ENCODE data around the gene TMPRSS12. TPM values are rescaled to one million over a fixed set of nuclear protein-coding genes. Genes with fewer than 3 reads are reported as not detected.

TMPRSS12 gene
- total and polyA plus RNA-seq, 2 of the 13 experiments (the other 11 are each of a cell fraction or from before 2014, with no cell fraction given) = not detected

GRCh38 chr12:50922820-50923219, 80.1 kb downstream of the TMPRSS12 start:
- DNase-seq (ENCODE audit: low spot score) (no peak), ATAC-seq (no peak), FAIRE-seq (no peak)
- Histone ChIP-seq H3K4me1 (ENCODE audit: insufficient read depth, low read length) (peaks cover 35% of the 10 kb centered on the region), H3K36me3 (replicated peaks in 1 of 2; ENCODE audit: control insufficient read depth in 1 of 2, insufficient read depth in 2 of 2, low read length in 2 of 2) (no peaks in the 10 kb centered on the region), H3K79me2 (ENCODE audit: insufficient read depth, low read length) (peaks cover 33% of the 10 kb centered on the region), H2AFZ (ENCODE audit: low read length) (no peak overlapping the region), H3K9ac (ENCODE audit: insufficient read depth, low read depth, low read length) (no peak overlapping the region), H3K4me2 (ENCODE audit: low read depth, low read length) (no peak overlapping the region; the same call in 1 of the 2 replicates), H3K9me3 (ENCODE audit: low read length) (no peaks in the 10 kb centered on the region), H3K27me3 (ENCODE audit: control insufficient read depth in 1 of 2, insufficient read depth in 2 of 2, low read length in 2 of 2) (peaks cover 0 to 3% of the 10 kb centered on the region in 2 experiments; a peak in 1 of 5 replicates), H3K4me3 (replicated peaks in 1 of 3; ENCODE audit: insufficient read depth in 1 of 3, low read depth in 2 of 3, low read length in 3 of 3) (no peak overlapping the region), H3K27ac (ENCODE audit: extremely low read length, insufficient read depth, low read length) (no peak overlapping the region), H4K20me1 (ENCODE audit: insufficient read depth, low read length) (no peaks in the 10 kb centered on the region)
- ChIA-PET CTCF (ENCODE audit: low intra/inter-chr PET ratio, low total read pairs) (no interaction called here), POLR2A (interaction anchor here (1.4 to 4.2 kb wide), 4 partner anchors 9 to 103 kb away, joined by 3 to 46 read pairs (median 14); partner anchors contain the start of gene SLC11A2)
- WGBS (ENCODE audit: low lambda C conversion rate) = 77% methylated on average over 3 of the region's 3 CpGs
- no peak for TF ChIP-seq NONO (IDR thresholded peaks at IDR 0.05)
- TF ChIP-seq NONO (CRISPR knock-in tag; conservative IDR thresholded peaks at IDR 0.05) = no peak
- TF ChIP-seq ZNF256 (CRISPR knock-in tag; conservative IDR thresholded peaks at IDR 0.05) = no peak
- TF ChIP-seq ZNF431 (CRISPR knock-in tag; IDR thresholded peaks at IDR 0.05; ENCODE audit: borderline replicate concordance, low read depth) = no peak
- no peak for TF ChIP-seq GATAD1 (CRISPR knock-in tag; IDR thresholded peaks at IDR 0.05)
- no peak for TF ChIP-seq SIN3B (IDR thresholded peaks at IDR 0.05; ENCODE audit: low read length)
- TF ChIP-seq GABPA (IDR thresholded peaks at IDR 0.05; ENCODE audit: low read depth, low read length) = no peak
- TF ChIP-seq GABPA (CRISPR knock-in tag; IDR thresholded peaks at IDR 0.05; ENCODE audit: low read depth) = no peak
- TF ChIP-seq ZMAT3 (CRISPR knock-in tag; conservative IDR thresholded peaks at IDR 0.05) = no peak
- no peak for TF ChIP-seq ZNF337 (CRISPR knock-in tag; IDR thresholded peaks at IDR 0.05; ENCODE audit: borderline replicate concordance, low read depth)
- no peak for TF ChIP-seq ZNF660 (CRISPR knock-in tag; IDR thresholded peaks at IDR 0.05; ENCODE audit: borderline replicate concordance, low read depth)
- TF ChIP-seq ZNF326 (CRISPR knock-in tag; IDR thresholded peaks at IDR 0.05; ENCODE audit: borderline replicate concordance) = no peak
- TF ChIP-seq, protein P1, sequence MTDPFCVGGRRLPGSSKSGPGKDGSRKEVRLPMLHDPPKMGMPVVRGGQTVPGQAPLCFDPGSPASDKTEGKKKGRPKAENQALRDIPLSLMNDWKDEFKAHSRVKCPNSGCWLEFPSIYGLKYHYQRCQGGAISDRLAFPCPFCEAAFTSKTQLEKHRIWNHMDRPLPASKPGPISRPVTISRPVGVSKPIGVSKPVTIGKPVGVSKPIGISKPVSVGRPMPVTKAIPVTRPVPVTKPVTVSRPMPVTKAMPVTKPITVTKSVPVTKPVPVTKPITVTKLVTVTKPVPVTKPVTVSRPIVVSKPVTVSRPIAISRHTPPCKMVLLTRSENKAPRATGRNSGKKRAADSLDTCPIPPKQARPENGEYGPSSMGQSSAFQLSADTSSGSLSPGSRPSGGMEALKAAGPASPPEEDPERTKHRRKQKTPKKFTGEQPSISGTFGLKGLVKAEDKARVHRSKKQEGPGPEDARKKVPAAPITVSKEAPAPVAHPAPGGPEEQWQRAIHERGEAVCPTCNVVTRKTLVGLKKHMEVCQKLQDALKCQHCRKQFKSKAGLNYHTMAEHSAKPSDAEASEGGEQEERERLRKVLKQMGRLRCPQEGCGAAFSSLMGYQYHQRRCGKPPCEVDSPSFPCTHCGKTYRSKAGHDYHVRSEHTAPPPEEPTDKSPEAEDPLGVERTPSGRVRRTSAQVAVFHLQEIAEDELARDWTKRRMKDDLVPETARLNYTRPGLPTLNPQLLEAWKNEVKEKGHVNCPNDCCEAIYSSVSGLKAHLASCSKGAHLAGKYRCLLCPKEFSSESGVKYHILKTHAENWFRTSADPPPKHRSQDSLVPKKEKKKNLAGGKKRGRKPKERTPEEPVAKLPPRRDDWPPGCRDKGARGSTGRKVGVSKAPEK (CRISPR knock-in tag; IDR thresholded peaks at IDR 0.05; ENCODE audit: borderline replicate concordance) = no peak
- no peak for TF ChIP-seq TBX2 (CRISPR knock-in tag; IDR thresholded peaks at IDR 0.05; ENCODE audit: borderline replicate concordance)
- TF ChIP-seq ZNF75D (CRISPR knock-in tag; IDR thresholded peaks at IDR 0.05; ENCODE audit: borderline replicate concordance) = no peak
- no peak for TF ChIP-seq ZNF570 (CRISPR knock-in tag; IDR thresholded peaks at IDR 0.05; ENCODE audit: borderline replicate concordance)
- no peak for TF ChIP-seq CENPT (CRISPR knock-in tag; IDR thresholded peaks at IDR 0.05; ENCODE audit: low read depth)
- no peak for TF ChIP-seq ZBTB42 (CRISPR knock-in tag; IDR thresholded peaks at IDR 0.05)
- TF ChIP-seq ONECUT2 (CRISPR knock-in tag; IDR thresholded peaks at IDR 0.05) = no peak
- no peak for TF ChIP-seq JUND (CRISPR knock-in tag; IDR thresholded peaks at IDR 0.05)
- TF ChIP-seq KDM4B (CRISPR knock-in tag; IDR thresholded peaks at IDR 0.05) = no peak
- TF ChIP-seq NFKB2 (CRISPR knock-in tag; IDR thresholded peaks at IDR 0.05; ENCODE audit: borderline replicate concordance) = no peak
- in situ Hi-C loops (cut with HindIII; ENCODE audit: extremely low pct_ligation_motif_present, low pct_unique_long_range_greater_than_20kb) (no loop called here), intact Hi-C loops (cut with micrococcal nuclease; ENCODE audit: unreplicated experiment) (loop anchor here (10.0 kb wide), 1 partner anchor 158 kb away; the partner anchor contains the start of gene ATF1)
- no TSS peak for BruUV-seq (replicated peaks)
